HG03457 (cell line): Measurements from ENCODE around the gene THSD4.

Source experiments
- ATAC-seq: cut with Tn5 transposase; IDR thresholded peaks from one replicate; pipeline ENCODE4 v1.9.1; 2021; ENCODE audit warnings: moderate number of reproducible peaks; ENCODE audit not compliant: unreplicated experiment

The THSD4 gene

DNA sequence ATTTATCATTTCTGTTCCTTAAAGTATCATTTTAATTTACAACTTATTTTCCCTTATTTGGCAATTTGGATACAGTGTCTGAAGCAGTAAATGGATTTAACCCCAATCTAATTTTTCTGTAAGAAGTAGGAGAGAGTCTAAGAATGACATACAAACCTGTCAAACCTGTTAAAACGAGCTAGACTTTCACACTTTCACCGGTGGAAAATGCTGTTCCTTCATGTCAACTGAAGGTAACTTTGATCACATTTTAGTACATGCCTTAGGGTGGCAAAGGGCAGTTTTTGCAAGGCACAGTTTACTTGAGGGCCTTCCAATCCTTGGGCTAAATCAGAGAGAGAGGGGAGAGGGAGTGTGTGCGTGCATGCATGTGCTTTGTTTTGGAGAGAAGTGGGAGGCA is 221.4 kb downstream of the THSD4 start:
- ATAC-seq: no peak

GRCh38 chr15:71337197-71337845 is 222.1 kb downstream of the THSD4 start:
- ATAC-seq: no peak

DNA sequence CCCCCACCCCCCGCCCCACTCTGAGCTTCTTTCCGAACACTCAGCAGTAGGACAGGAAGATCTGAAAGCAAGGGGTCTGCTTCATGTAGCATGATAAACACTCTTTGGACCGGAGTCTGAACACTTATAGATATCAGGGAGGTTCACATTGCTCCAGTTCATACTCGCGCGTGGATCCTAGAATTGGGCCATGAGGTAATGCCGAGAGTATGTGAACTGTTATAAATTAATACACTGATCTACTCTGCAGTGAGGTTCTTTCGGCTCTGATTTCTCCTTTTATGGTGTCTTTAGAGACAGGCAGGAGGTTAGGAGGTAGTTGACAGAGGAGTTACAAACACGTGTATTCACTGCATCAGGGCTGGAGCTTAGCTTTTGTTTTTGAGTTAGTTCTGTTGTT is 223.0 kb downstream of the THSD4 start:
- ATAC-seq: no peak

GRCh38 chr15:71338827-71339542 is 223.7 kb downstream of the THSD4 start:
- no peak for ATAC-seq

GRCh38 chr15:71341811-71342550 is 226.7 kb downstream of the THSD4 start:
- no peak for ATAC-seq

GRCh38 chr15:71342658-71343057 is 227.4 kb downstream of the THSD4 start:
- no peak for ATAC-seq

DNA sequence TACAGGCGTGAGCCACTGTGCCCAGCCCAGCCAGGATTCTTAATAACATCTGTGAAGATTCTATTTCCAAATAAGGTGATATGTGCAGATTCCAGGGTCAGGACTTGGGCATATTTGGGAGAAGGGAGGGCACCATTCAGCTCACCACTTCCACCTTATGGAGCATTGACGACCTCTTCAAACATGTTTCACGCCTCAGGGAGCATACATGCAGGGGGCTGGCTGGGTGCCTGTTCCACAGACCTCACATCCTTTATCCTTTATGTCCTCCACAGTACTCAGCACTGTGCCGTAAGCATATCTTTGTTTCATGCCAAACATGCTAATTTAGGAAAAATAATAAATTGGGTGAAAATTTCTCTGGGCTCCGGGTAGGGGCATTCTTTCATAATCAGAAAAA is 229.0 kb downstream of the THSD4 start:
- ATAC-seq: no peak

GRCh38 chr15:71345186-71345585 is 229.9 kb downstream of the THSD4 start:
- no peak for ATAC-seq

DNA sequence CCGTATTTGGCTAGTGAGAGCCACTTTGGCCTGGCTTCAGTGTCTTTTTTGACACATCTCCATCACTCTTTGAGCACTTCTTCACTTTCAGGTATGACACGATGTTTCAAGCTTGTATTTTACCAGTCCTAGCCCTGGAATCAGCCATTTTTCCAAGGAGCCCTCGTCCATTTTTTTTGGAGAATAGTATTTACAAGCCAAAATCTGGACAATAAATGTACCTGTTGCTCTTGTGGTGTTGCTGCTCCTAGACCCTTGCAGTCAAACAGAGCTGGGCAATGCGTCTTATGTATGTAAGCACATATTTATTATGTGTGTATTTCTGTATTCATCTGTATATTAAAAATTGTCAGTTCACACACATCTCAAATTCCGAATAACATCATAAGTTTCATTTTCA is 231.2 kb downstream of the THSD4 start:
- ATAC-seq: no peak

- no peak for ATAC-seq
Observed at GRCh38 chr15:71348597-71348996, 233.3 kb downstream of the THSD4 start.

DNA sequence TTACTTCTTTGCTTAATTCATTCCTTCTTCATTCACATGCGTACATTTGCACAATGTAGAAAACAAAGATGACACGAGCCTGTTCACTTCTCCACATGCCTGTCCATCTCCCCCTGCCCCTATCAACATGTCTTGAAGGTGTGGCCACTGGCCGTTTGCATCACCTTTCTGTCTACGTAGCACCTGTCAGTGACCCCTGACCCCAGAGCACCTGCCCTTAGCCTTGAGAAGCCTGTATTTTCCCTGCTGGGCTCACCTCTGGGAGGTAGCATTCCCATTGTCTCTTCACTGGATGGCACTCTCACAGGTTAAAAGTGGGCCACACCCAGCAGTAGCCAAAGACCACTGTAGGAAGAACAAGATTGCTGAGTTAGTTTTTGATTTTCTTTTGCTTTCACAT is 234.1 kb downstream of the THSD4 start:
- no peak for ATAC-seq

DNA sequence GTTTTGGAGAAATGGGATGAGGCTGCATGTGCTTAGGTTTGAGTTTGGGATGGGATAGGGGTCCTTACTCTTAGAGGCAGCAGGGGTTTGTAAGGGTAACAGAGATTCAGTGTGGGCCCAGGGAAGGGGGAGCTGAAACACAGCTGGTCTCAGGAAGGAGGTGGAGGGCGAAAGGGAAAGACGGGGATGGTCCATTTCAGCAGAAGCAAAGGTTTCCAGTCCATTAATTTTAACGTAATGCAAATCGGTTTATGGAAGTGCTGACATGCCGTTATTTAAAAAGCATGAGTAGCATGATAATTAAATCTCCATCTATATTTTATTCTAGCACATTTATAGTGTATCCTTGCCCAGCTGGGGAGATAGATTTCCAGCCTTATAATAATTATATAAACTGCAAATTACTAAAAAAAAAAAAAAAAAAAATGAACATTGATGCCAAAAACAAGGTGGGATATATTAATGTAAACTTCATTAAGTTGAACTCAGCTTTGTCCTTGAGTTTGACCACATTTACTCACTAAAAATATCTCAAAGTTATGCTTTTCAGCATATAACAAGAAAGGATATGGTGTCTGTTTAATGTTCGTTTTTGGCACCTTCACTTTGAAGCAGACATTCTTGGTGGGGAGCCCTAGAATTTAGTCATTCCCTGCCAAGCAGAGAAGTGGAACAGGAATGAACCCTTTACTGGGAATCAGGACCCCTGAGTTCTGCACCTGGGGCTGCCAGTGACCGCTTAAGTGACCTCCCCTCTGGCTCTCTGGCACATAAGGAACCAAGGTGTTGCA is 234.7 kb downstream of the THSD4 start:
- no peak for ATAC-seq

GRCh38 chr15:71350622-71351378 is 235.5 kb downstream of the THSD4 start:
- ATAC-seq: no peak

DNA sequence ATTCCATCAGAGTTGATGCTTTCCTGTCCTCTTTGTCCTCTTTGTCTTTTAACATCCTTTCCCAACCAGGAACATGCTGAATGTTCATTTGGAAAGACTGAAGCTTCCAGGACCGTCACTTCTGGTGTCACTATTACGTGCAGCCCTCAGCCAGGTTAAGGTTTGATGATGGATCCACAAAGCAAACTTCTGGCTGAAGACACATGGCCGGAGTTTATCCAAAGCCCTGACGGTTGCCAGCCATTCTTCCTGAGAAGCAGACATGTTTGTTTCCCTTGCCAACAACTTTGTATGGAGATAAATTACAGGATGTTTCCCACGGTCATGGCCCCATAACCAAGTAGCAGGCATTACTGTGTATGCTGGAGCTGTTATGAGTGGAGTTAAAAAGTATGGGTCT is 236.9 kb downstream of the THSD4 start:
- no peak for ATAC-seq

DNA sequence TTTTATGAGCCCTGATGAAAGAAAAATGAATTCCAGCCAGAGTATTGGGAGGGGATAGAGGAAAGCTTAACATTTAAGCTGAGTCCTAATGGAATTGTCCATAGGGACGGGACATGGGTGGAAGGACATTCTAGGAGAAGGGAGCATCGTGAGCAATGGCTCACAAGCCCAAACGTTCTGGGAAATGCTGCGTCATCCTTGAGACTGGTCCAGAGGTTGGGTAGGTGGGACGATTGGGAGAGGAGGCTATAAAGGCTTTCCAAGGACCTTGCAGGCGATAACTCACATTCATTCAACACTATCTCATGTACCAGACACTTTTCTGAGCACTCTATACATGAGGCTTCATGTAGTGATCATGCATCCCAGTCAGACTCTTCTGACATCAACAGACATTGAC is 237.5 kb downstream of the THSD4 start:
- ATAC-seq: no peak

- no peak for ATAC-seq
Observed at GRCh38 chr15:71353171-71353570, 237.9 kb downstream of the THSD4 start.

GRCh38 chr15:71355268-71355667 is 240.0 kb downstream of the THSD4 start:
- no peak for ATAC-seq

- ATAC-seq: no peak
Observed at GRCh38 chr15:71357321-71357732, 242.1 kb downstream of the THSD4 start.

DNA sequence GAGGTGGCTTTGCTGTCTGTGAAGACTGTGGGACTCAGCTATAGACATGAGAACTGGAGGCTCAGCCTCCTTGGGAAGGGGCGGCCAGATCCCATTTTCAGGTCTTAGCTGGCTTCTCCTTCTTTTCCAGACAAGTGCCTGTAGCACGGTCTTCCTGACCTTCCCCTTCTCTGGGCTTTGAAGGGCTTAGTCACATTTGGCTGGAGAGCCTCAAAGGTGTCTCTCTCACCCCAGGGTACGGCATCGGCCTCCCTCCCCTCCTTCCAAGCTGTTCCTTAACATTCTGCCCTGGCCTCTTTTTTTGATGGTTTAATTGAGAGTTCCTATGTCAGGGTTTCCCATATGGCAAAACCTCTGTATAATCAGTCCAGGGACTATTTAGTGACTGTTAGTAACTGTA is 242.7 kb downstream of the THSD4 start:
- no peak for ATAC-seq

GRCh38 chr15:71359246-71359645 is 244.0 kb downstream of the THSD4 start:
- ATAC-seq: no peak

GRCh38 chr15:71362556-71362955 is 247.3 kb downstream of the THSD4 start:
- ATAC-seq: no peak
